Large intestine (tissue), 3 donors: Measurements from ENCODE around the gene SMIM17. TPM values are rescaled to one million over a fixed set of nuclear protein-coding genes. Genes with fewer than 3 reads are reported as not detected.
"Not testable (repeated sequence)": the region's sequence is repeated elsewhere in the genome, so short reads cannot be mapped to it uniquely, and the experiment has no call there.

Source experiments
- DNase-seq, 2 donors: peaks; one replicate each; pipeline versions ENCODE4 v3.0.0 to v3.0.0-alpha.2; 2013
- H3K27ac ChIP-seq: one replicate; pipeline ENCODE4 v1.5.1; 2013; ENCODE audit warnings: low read length
- H3K27me3 ChIP-seq: 2 replicates; pipeline ENCODE4 v1.6.1; 2013; ENCODE audit warnings: low read length; ENCODE audit not compliant: control insufficient read depth, insufficient read depth
- H3K36me3 ChIP-seq: 2 replicates; pipeline ENCODE4 v1.6.1; 2013; ENCODE audit warnings: low read length; ENCODE audit not compliant: control insufficient read depth, insufficient read depth
- H3K4me1 ChIP-seq: one replicate; pipeline ENCODE4 v1.6.1; 2013; ENCODE audit warnings: low read length; ENCODE audit not compliant: control insufficient read depth, insufficient read depth
- H3K4me3 ChIP-seq: one replicate; pipeline ENCODE4 v1.5.1; 2013; ENCODE audit warnings: low read length
- H3K9me3 ChIP-seq: one replicate; pipeline ENCODE4 v1.6.1; 2013; ENCODE audit warnings: mild to moderate bottlenecking, low read depth, low read length, moderate library complexity; ENCODE audit not compliant: control insufficient read depth
- WGBS: methylation state at CpG from one replicate; pipeline ENCODE4 v1.1.5; 2013; ENCODE audit warnings: low lambda C conversion rate; ENCODE audit not compliant: insufficient coverage; 5-methylcytosine and 5-hydroxymethylcytosine counted together
- polyA plus RNA-seq: library from polyadenylated mRNA; unstranded; fragments of 120-200 nt; gene quantifications from one replicate; pipeline ENCODE4 v1.2.1, GENCODE V29; 2013

SMIM17 gene
- polyA plus RNA-seq, 1 donor = 0.97 TPM

DNA sequence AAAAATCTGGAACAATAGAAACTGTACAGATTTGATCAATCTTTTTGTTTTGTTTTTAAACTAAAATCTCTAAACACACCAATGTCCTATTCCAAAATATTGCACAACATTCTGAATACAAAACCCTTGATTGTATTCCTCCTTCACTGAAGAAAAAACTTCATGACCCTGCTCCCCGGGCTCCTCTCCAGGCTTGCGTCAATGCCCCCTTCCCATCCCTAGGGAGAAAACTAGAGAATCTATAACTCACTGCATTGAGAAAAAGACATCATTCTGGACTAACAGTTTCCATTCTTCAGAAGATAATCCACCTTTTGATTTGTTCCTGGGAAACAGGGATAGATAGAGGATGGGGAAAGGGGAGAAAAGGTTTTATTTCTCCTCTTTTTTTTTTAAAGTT lies 29.7 kb downstream of the SMIM17 start:
- WGBS = 80% methylated on average over 1 of the region's 2 CpGs
- not testable (repeated sequence) for DNase-seq, H3K36me3 ChIP-seq, H3K4me3 ChIP-seq, H3K4me1 ChIP-seq, H3K27ac ChIP-seq, H3K27me3 ChIP-seq
- peaks cover 11% of the 10 kb centered on the region for H3K9me3 ChIP-seq

DNA sequence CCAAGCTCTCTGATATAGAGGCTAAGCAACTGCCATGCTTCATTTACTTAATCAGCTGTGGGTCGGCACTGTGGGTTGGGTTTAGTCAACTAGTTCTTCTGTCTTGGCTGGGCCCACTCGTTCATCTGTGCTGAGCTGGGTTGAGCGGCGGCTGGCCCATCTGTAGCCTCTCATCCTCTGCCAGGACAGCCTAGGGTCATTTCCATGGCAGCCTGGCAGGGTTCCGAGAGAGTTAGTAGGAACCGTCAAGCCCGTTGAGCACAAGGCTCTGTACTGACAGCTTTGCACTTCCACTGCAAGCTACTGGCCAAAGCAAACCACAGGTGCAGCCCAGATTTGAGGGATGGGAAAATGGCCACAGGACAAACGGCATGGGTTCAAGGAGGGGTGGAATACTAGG lies 35.2 kb downstream of the SMIM17 start:
- no peaks in the 10 kb centered on the region for H3K27me3 ChIP-seq
- no peaks in the 10 kb centered on the region for H3K9me3 ChIP-seq
- DNase-seq = no peak
- no CpG with 5 or more reads among the region's 8 CpGs for WGBS
- no peaks in the 10 kb centered on the region for H3K4me1 ChIP-seq
- no peak overlapping the region for H3K4me3 ChIP-seq
- no peaks in the 10 kb centered on the region for H3K36me3 ChIP-seq
- H3K27ac ChIP-seq = no peak overlapping the region

DNA sequence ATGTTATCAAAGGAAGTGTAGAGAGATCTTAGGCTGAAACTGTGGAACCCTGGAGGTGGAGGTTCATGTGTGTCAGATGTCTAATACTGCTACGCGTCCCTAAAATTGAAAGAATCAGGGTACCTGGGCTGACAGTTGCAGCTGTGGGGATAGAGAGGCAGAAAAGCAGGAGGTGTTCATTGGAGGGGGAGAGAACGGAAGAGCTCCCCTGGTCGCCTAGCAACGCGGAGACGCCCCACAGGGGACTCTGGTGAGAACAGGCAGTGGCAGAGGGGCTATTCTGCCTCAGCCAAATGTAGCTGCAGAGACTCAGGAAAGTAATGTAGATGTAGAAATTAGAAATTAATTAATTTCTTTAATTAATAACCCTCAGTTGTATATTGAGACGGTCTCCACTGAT lies 38.7 kb downstream of the SMIM17 start:
- Histone ChIP-seq H3K4me1 (no peaks in the 10 kb centered on the region), H3K27me3 (no peaks in the 10 kb centered on the region), H3K36me3 (no peaks in the 10 kb centered on the region), H3K4me3 (no peak overlapping the region), H3K27ac (no peak overlapping the region), H3K9me3 (no peaks in the 10 kb centered on the region)
- DNase-seq = no peak
- WGBS = 60% methylated on average over 2 of the region's 8 CpGs

DNA sequence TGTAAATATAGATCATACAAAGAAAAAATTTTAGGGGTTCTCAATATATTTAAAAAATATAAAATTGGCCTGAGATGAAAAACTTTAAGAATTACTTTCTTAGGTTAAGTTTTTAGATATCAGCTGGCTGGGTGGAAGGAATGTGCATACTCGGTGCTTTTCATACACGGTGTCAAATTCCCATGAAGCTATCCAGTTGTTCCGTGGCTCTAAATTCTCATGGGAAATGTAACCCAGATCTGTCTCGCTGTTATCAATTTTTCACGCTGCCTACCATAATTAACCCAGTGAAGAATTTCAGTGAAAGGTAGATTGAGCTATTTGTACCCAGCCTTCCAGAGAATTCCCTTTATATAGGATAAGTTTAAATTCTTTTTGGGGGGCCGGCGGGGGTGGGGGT lies 40.2 kb downstream of the SMIM17 start:
- 90% methylated on average over 2 of the region's 7 CpGs for WGBS

DNA sequence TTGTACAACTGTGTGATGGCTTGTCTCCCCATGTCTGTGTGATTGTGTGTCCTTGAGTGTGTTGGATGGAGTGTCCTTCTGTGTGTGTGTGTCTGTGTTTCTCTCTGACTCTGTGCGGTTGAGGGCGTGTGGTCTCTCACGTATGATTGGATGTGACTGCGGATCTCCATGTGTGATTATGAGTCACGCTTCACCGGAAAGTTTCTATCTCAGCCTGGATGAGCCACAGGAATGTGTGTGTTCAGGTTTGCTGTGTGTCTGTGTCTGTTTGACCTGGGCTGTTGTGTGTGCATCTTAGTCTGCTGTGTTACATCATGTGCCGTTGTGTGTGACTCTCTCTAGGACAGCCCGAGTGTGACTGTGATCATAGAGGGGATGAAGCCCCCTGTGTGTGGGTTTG lies 44.1 kb downstream of the SMIM17 start:
- Histone ChIP-seq H3K36me3 (no peaks in the 10 kb centered on the region), H3K27me3 (no peaks in the 10 kb centered on the region), H3K4me1 (no peaks in the 10 kb centered on the region), H3K27ac (no peak overlapping the region), H3K9me3 (no peaks in the 10 kb centered on the region), H3K4me3 (no peak overlapping the region)
- no CpG with 5 or more reads among the region's 8 CpGs for WGBS
- no peak for DNase-seq

More for the DNA sequence above, 40.2 kb downstream of the SMIM17 start:
- H3K36me3 ChIP-seq = no peaks in the 10 kb centered on the region
- no peaks in the 10 kb centered on the region for H3K9me3 ChIP-seq
- H3K27me3 ChIP-seq = no peaks in the 10 kb centered on the region
- no peaks in the 10 kb centered on the region for H3K4me1 ChIP-seq
- DNase-seq = no peak
- no peak overlapping the region for H3K4me3 ChIP-seq
- no peak overlapping the region for H3K27ac ChIP-seq

DNA sequence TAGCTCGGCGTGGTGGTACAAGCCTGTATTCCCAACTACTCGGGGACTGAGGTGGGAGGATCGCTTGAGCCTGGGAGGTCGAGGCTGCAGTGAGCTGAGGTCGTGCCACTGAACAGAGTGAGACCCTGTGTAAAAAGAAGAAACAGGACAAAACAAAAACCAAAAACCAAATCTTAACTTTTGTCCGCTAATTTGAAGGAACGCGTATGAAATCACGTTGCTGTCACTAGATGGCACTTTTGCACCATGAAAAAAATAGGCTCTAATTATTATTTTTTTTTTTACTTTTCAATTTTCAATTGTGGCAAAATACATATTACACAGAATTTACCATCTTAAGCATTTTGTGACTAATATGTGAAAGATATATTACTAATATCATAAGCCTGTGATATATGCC lies 46.2 kb downstream of the SMIM17 start:
- no peak overlapping the region for H3K4me3 ChIP-seq
- H3K4me1 ChIP-seq = no peaks in the 10 kb centered on the region
- H3K9me3 ChIP-seq = no peaks in the 10 kb centered on the region
- H3K36me3 ChIP-seq = no peaks in the 10 kb centered on the region
- H3K27ac ChIP-seq = no peak overlapping the region
- WGBS = 53% methylated on average over 6 of the region's 10 CpGs
- no peaks in the 10 kb centered on the region for H3K27me3 ChIP-seq
- no peak for DNase-seq

DNA sequence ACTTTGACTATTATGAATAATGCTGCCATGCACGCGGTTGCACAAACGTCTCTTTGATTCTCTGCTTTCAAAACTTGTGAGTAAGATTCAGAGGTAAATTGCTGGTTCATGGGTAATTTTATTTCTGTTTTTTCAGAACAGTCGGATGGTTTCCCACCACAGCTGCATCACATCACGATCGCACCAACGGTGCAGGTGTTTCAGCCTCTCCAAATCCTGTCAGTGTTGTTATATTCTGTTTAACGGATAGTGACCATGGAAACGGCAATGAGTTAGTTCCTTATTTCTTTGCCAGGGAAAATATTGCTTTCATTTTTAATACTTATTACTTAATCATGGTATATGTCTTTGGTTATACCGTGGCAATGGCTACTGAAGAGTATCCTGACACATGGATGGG lies 47.7 kb downstream of the SMIM17 start:
- Histone ChIP-seq H3K36me3 (no peaks in the 10 kb centered on the region), H3K27me3 (no peaks in the 10 kb centered on the region), H3K9me3 (no peaks in the 10 kb centered on the region), H3K4me3 (no peak overlapping the region), H3K27ac (no peak overlapping the region), H3K4me1 (no peaks in the 10 kb centered on the region)
- WGBS = 87% methylated on average over 3 of the region's 10 CpGs
- DNase-seq = no peak

DNA sequence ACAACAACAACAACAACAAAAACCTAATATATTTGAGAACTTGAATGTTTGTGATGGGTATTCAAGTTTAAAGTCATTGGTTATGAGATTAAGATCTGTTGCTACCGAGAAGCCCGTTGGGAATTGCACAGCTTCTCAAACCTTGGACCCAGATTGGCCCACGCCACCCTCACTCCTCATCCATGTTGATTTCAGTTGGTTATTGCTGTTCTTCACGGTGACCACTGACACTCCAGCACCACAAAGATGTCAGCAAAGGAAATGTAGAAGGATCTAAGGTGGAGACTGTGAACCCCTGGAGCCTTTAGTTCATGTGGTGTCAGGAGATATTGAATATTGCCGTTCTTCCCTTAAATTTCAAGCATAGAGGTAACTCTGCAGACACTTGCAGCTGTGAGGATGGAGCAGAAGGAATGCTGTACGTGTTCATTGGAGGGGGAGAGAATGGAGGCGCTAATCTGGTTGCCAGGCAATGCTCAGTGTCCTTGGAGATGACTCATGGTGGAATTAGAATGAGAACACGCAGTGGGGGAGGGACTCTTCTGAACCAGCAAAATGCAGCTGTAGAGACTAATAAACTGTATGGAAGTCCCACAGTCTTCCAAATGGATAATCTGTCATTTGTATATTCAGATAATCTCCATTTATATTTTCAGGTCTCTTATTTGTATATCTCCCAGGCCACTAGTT lies 49.4 kb downstream of the SMIM17 start:
- H3K9me3 ChIP-seq = no peaks in the 10 kb centered on the region
- 60% methylated on average over 1 of the region's 8 CpGs for WGBS
- H3K36me3 ChIP-seq = no peaks in the 10 kb centered on the region
- no peak overlapping the region for H3K4me3 ChIP-seq
- H3K27ac ChIP-seq = no peak overlapping the region
- H3K4me1 ChIP-seq = no peaks in the 10 kb centered on the region
- DNase-seq = peak in 1 of 2 donors; percentile 9
- no peaks in the 10 kb centered on the region for H3K27me3 ChIP-seq

DNA sequence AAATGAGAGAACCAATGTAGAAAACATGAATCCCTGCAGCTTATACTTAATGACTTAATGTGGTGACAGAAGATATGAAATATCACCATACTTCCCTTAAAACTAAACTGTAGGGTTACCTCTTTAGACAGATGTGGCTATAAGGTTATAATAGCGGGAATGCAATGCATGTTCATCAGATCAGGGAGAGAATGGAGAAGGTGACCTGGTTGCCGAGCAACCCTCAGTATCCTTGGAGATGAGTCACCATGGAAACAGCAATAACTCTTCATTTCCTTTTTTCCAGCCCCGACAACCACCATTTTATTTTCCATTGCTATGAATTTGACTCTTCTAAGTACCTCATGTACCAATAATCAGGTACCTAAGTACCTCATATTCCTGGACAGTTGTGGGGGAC lies 56.6 kb downstream of the SMIM17 start:
- no CpG with 5 or more reads among the region's 3 CpGs for WGBS
- DNase-seq = no peak
- Histone ChIP-seq H3K9me3 (no peaks in the 10 kb centered on the region), H3K4me1 (no peaks in the 10 kb centered on the region), H3K27ac (no peak overlapping the region), H3K4me3 (no peak overlapping the region), H3K27me3 (no peaks in the 10 kb centered on the region), H3K36me3 (no peaks in the 10 kb centered on the region)

DNA sequence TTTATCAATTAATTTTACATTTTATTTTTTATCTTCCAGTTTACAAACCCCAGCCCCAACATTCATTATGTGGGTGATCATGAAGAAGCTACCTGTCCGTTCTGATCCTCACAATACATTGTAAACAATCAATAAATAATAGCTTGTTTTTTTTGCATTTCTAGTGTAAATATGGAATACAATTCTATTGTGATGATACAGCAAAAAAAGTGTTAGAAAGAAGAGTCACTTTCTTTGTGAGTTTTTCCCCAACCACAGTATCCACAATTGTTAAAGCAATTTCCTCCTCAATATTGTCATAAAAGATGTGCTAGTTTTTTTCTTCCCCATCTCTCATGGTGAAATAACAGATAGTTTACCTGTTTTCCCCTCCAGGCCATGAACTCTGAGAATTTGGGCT lies 58.9 kb downstream of the SMIM17 start:
- 80% methylated on average over 1 of the region's 1 CpG for WGBS
- H3K9me3 ChIP-seq = no peaks in the 10 kb centered on the region
- H3K27me3 ChIP-seq = no peaks in the 10 kb centered on the region

DNA sequence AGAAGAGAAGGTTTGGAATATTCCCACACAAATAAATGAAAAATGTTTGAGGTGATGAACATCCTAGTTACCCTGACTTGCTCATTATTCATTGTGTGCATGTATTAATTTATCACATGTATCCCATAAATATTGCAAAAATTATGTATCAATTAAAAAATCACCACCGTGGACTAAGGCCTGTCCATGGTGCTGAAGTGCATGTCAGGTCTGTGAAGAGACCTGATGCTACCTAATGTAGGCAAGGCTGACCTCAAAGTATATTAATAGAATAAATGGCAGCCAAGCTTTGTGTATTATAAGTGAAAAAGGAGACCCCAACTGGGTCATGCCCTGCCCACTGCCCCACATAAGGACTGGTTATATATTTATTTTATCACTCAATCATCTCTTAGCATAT lies 63.0 kb downstream of the SMIM17 start:
- Histone ChIP-seq H3K4me3 (no peak overlapping the region), H3K27me3 (no peaks in the 10 kb centered on the region), H3K36me3 (no peaks in the 10 kb centered on the region), H3K27ac (no peak overlapping the region), H3K4me1 (no peaks in the 10 kb centered on the region), H3K9me3 (no peaks in the 10 kb centered on the region)
- WGBS = no CpG with 5 or more reads among the region's 1 CpG
- DNase-seq = no peak

More for the DNA sequence above, 58.9 kb downstream of the SMIM17 start:
- Histone ChIP-seq H3K27ac (no peak overlapping the region), H3K4me1 (no peaks in the 10 kb centered on the region), H3K36me3 (no peaks in the 10 kb centered on the region), H3K4me3 (no peak overlapping the region)
- DNase-seq = no peak
